Neural cell (in vitro differentiated cells): Measurements from ENCODE around the gene GRM1.

Experiments
- POLR2AphosphoS5 ChIP-seq: IDR thresholded peaks from 2 replicates; pipeline ENCODE4 v1.6.1; 2012
- TF ChIP-seq, protein P1 (sequence below): fragments of 450-650 bp; IDR thresholded peaks from 2 replicates; pipeline ENCODE4 v1.5.1; 2014; ENCODE audit warnings: antibody characterized with exemption, mild to moderate bottlenecking, moderate library complexity; ENCODE audit not compliant: poor library complexity, severe bottlenecking
- TF ChIP-seq, protein P2 (sequence below): IDR thresholded peaks from 2 replicates; pipeline ENCODE4 v1.6.1; 2012; ENCODE audit warnings: borderline replicate concordance

DNA sequence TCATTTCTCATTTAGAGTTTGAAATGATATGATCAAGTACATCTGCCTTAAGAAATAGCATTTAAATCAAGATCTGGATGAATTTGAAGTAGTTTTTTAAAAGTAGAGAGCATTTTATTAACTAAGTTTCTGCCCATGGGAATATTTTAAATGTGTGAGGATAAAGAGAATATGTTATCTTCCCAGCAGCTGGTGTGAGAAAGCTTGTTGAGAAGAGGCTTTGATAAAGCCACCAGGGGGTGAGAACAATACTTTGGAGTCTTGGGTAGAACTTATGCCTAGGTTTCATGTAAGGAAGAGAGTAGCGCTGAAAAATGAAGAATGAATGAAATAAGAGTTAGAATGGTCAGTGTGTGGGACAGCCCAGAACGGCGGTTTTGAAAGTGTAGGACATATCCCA is 190.2 kb downstream of the GRM1 start:
- TF ChIP-seq, protein P1, sequence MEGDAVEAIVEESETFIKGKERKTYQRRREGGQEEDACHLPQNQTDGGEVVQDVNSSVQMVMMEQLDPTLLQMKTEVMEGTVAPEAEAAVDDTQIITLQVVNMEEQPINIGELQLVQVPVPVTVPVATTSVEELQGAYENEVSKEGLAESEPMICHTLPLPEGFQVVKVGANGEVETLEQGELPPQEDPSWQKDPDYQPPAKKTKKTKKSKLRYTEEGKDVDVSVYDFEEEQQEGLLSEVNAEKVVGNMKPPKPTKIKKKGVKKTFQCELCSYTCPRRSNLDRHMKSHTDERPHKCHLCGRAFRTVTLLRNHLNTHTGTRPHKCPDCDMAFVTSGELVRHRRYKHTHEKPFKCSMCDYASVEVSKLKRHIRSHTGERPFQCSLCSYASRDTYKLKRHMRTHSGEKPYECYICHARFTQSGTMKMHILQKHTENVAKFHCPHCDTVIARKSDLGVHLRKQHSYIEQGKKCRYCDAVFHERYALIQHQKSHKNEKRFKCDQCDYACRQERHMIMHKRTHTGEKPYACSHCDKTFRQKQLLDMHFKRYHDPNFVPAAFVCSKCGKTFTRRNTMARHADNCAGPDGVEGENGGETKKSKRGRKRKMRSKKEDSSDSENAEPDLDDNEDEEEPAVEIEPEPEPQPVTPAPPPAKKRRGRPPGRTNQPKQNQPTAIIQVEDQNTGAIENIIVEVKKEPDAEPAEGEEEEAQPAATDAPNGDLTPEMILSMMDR: no peak
- TF ChIP-seq, protein P2, sequence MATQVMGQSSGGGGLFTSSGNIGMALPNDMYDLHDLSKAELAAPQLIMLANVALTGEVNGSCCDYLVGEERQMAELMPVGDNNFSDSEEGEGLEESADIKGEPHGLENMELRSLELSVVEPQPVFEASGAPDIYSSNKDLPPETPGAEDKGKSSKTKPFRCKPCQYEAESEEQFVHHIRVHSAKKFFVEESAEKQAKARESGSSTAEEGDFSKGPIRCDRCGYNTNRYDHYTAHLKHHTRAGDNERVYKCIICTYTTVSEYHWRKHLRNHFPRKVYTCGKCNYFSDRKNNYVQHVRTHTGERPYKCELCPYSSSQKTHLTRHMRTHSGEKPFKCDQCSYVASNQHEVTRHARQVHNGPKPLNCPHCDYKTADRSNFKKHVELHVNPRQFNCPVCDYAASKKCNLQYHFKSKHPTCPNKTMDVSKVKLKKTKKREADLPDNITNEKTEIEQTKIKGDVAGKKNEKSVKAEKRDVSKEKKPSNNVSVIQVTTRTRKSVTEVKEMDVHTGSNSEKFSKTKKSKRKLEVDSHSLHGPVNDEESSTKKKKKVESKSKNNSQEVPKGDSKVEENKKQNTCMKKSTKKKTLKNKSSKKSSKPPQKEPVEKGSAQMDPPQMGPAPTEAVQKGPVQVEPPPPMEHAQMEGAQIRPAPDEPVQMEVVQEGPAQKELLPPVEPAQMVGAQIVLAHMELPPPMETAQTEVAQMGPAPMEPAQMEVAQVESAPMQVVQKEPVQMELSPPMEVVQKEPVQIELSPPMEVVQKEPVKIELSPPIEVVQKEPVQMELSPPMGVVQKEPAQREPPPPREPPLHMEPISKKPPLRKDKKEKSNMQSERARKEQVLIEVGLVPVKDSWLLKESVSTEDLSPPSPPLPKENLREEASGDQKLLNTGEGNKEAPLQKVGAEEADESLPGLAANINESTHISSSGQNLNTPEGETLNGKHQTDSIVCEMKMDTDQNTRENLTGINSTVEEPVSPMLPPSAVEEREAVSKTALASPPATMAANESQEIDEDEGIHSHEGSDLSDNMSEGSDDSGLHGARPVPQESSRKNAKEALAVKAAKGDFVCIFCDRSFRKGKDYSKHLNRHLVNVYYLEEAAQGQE: no peak
- no peak for TF ChIP-seq POLR2AphosphoS5
